GM19455 (cell line): Measurements from ENCODE around the gene CAMSAP2.

Source experiments
- ATAC-seq: cut with Tn5 transposase; IDR thresholded peaks from one replicate; pipeline ENCODE4 v1.9.1; 2021; ENCODE audit not compliant: unreplicated experiment

The CAMSAP2 gene

DNA sequence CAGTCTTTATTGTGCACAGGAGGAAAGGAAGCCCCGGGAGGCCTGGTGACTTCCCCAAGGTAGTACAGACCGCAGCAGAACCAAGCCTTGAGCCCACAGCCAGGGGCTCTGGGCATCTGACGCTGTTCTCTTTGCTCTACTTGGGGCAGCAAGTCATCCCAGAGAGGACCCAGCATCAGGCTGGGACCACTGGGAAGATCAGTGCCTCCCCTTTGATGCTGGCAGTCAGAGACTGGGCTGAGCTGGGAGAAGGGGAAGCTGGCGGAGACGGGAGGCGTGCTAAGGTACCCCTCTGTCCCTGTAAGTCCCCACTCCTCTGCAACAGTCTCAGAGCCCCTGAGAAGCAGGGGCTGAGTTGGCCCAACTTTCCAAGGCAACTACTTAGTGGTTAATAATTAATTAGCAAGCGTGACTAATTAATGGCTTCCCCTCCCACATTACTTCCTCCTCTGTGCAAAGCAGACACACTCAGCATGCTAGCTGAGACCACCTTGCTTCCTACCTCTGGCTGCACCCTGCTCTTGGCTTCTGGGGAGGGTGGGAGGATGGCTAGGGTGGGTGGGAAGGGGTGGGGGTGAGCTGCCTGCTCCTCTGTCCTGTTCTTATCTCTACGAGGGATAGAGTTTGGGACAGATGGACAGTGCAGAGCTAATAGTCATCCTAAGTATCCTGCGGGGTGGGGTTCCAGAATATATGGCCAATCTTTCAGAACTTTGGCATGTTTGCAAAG, 157.3 kb downstream of the CAMSAP2 start:
- no peak for ATAC-seq

DNA sequence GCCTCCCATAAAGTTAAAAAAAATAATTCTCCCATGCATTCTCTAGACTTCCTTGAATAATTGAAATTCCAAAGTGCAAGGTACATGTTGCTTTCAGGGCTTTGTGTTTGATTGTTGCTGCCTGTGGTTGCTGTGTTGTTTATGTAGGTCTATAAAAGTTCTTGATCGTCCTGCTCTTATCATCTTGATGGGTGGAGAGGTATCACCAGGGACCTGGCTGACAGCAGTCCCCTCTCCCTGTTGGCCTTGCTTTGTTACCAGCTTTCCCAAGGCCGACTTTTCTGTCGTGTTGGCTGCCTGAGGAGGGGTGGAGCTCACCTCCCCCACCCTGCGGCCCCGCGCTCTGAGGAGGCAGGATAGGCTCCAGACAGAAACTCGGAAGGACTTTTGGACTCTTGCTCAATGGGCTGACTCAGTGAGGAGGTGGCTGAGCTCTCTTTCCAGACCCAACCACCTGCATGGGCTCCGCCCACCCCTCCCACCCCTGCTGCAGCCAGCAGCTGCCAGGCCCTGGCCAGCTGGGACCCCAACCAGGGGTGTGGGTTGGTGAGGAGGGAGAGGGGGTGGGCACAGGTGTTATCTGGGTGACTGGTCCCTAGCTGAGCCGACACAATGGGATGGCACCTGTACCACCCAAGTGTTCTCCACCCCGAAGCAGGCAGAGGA, 158.0 kb downstream of the CAMSAP2 start:
- no peak for ATAC-seq

DNA sequence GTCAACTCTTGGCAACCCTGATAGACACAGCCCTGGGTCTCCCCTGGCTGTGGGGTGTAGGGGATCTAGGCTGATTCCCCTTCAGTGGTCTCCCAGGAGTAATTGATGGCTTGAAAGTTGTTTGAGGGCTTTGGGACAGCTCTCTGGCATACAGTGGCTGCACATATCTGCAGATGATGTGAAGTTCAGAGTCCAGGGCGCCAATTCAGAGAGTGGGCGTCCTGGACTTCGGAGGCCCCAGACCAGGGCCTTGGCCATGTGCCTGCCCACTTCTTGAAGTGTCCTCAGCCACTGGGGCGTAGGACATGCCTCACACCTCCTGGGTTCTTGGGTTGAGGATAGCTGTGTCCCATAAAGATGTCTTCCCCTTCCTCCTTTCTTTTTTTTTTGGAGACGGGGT, 158.6 kb downstream of the CAMSAP2 start:
- ATAC-seq = no peak

DNA sequence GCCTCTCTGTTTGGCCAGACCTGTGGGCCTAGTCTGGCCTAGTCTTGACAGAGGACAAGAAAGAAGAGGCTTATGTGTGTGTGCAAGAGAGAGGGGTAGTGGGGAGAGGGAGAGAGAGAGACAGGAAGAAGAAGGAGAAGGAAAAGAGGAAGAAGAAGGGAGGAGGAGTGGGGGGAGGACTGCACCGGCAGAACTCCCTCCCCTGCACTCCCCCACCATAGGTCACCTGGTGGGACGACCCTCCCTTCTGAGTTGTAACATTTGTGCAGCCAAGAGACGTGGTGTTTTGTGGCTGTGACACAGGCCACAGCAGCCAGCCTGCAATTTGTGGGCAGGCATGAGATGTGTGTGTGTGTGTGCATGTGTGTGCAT, 160.3 kb downstream of the CAMSAP2 start:
- ATAC-seq = no peak

DNA sequence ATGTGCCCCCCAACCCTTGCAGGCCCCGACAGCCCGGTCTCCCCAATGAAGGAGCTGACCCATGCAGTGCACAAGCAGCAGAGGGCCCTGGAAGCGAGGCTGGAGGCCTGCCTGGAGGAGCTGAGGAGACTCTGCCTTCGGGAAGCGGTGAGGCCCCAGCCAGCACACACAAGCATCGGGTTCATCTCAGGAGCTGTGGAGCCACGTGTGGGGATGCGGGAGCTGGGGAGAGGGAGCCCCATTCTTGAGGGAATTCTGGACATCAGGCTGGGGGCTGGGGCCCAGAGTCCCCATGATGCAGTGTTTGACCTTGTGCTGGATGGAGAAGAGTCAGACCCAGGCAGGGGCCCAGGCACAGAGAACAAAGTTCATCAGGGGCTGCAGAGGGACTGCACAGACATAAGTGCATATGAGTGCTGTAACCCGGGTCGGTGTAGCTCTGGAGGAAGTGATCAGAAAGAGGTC, 160.8 kb downstream of the CAMSAP2 start:
- ATAC-seq = no peak

DNA sequence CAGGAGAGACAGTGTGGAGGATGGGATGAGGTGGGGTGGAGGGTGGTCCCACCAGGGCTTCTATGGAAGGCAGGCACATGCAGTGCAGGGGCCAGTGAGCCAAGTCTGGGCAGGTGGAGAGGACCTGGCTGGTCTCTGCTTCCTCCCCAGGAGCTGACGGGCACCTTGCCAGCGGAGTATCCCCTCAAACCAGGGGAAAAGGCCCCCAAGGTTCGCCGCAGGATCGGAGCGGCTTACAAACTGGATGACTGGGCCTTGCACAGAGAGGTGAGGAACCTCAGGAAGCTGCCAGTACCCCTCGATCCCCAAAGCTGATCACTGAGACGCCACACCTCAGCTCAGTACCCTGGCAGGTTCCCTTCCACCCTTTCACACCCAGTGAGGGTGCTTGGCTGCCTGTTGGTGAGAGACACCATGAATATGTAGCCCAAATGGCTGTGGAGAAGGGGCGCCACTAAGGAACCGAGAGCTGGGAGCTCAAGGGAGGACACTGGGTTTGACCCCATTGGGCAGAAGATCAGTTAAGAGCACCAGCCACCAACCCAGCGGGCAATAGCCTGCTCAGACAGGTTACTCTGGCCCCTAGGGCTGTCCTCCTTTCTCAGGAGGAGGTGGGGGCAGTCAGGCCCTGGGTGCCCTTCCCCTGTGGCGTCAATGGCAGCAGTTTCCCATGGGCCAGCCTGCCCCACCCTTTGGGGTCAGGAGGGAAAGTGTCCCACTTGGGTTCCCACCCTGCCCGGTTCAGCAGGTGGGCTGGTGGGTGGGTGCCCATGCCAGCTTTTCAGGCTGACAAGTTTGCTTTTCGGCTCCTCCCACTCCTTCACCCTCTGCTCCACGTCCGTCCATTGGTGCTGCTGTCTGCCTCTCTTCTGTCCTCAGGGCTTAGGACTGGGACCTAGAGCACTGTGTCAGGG, 161.5 kb downstream of the CAMSAP2 start:
- no peak for ATAC-seq

DNA sequence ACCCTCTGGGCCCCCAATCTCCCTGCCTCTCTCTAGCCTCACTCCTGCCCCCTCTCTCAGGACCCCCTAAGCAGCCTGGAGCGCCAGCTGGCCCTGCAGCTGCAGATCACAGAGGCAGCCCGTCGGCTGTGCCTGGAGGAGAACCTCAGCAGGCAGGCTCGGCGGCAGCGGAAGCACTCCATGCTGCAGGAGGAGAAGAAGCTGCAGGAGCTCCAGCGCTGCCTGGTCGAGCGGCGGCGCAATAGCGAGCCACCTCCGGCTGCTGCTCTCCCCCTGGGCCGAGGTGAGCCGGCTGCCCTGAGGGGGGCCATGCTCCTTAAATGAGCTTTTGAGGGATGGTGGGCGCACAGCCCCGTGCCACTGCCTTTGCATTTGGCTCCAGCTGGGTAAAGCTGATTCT, 162.2 kb downstream of the CAMSAP2 start:
- ATAC-seq = no peak

DNA sequence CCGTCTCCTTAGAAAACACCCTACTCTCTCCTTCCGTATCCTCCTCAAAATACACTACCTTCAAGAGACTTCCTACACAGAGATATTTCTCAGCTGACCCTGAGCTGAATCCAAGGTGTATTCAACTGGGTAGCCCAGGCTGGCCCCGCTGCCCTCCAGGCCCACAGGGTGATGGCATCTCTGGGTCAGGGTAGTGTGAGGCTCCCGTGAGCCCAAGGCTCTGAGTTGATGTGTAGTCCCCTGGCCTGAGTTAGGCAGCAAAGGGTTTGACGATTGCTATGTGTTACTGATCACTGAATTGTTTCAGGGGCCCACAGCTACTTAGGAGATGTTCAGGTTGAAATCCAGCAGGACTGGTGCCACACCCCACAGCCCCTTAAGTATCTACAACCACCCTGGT, 162.7 kb downstream of the CAMSAP2 start:
- ATAC-seq = no peak

DNA sequence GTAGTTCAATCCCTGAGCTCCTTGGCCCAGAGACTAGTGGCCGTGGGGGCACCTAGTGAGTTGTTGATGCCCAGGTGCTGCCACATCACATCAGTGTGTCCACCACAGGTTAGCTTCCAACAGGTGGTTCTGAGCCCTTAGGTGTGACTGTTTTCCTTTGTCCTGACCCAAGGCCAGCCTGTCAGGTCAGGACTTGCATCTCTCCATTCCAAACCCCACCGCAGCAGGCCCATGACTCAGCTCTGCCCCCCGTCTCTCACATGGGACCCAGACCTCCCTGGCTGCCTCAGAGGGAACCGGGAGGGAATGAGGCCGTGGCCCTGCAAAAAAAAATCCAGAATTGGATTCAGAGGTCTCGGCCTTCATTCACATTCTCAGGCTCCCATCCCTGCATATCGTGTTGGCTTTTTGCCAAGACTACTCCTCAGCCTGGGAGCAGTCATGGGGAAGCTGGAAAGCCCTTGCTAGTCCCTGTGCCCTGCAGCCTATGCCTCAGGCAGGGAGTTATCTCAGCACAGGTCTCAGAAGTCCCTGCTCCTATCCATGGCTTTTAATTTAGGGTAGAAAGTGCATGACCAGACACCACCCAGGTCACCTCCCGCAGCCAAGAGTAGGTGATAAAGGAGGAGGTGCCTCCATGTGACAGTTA, 163.2 kb downstream of the CAMSAP2 start:
- ATAC-seq = no peak

DNA sequence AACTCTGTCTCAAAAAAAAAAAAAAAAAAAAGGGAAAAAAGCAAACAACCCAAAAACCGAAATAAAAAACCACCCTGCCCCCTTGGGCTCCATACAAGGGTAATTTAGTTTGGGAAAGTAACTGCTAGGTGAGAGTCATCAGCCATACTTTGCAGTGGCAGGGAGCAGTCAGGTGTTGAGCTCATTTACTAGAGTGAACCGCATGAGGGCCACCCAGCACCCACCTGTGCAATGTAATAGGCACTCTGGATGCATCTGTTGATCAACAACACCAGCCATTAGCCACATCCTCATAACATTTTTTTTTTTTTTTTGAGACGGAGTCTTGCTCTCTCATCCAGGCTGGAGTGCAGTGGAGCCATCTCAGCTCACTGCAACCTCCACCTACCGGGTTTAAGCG, 165.1 kb downstream of the CAMSAP2 start:
- no peak for ATAC-seq

DNA sequence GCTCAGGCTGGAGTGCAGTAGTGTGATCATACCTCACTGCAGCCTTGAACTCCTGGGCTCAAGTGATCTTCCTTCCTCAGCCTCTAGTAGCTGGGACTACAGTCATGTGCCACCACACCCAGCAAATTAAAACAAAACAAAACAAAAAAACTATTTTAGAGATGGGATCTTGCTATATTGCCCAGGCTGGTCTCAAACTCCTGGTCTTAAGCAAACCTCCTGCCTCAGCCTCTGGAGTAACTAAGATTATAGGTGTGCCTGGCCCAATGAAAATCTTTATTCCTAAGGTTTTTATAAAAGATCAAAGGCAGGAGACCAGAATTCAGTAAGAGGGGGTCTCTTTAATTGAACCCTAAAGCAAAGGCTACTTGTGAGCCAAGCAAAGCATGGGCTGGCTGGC, 166.1 kb downstream of the CAMSAP2 start:
- no peak for ATAC-seq

DNA sequence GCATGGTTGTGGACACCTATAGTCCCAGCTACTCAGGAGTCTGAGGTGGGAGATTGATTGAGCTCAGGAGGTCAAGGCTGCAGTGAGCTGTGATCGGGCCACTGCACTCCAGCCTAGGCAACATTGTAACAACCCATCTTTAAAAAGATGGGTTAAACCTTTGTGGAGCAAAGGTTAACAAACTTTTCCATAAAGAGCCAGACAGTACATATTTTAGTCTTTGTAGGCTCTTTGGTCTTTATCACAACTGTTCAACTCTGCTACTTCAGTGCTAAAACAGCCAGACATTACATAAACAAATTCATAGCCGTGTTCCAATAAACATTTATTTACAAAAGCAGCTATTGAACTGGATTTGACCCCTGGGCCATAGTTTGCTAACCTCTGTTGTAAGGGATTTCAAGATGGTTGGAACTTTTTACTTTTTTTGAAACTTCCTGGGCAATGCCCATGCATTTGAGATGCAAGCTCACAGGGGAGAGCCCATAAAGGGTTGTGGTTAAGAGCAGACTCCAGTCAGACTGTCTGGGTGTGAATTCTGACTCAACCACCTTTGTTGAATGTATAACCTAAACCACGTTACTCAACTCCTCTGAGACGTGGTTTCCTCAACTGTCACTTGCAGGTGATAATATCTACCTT, 166.8 kb downstream of the CAMSAP2 start:
- ATAC-seq = no peak

DNA sequence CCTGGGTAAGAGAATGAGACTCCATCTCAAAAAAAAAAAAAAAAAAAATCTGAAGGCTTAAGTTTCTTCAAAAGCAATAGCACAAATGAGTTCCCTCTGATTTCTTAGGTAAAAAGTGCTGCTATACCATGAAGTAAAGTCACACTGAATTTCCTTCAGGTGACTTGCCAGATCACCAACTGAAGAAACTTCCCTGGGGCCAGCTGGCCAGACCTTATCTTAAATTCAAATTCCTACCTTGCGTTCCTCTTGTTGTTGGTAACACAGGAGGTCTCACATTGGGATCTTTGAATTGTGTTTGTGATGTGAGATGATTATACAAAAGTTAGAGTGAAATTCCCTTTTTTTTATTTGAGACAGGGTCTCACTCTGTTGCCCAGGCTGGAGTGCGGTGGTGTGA, 167.8 kb downstream of the CAMSAP2 start:
- no peak for ATAC-seq

DNA sequence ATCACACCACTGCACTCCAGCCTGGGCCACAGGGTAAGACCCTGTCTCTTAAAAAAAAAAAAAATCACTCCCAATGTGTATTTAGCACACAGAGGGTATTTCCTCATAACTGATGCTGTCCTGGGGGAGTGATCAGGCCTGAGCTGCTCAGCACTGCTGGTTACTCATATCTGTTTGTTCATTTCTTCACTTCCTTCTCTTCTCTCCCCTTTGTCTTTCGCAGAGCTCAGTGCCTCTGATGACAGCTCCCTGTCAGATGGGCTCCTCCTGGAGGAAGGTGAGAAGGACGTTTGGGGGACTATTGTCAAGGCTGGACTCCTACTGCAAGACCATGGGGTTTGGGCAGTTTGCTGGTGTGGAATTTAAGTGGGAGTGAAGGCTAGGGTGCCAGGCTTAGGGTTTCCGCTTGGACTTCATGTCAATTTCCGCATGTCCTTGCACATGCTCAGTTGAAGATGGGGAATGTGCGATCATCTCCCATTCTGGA, 169.0 kb downstream of the CAMSAP2 start:
- peak; percentile 52 for ATAC-seq

DNA sequence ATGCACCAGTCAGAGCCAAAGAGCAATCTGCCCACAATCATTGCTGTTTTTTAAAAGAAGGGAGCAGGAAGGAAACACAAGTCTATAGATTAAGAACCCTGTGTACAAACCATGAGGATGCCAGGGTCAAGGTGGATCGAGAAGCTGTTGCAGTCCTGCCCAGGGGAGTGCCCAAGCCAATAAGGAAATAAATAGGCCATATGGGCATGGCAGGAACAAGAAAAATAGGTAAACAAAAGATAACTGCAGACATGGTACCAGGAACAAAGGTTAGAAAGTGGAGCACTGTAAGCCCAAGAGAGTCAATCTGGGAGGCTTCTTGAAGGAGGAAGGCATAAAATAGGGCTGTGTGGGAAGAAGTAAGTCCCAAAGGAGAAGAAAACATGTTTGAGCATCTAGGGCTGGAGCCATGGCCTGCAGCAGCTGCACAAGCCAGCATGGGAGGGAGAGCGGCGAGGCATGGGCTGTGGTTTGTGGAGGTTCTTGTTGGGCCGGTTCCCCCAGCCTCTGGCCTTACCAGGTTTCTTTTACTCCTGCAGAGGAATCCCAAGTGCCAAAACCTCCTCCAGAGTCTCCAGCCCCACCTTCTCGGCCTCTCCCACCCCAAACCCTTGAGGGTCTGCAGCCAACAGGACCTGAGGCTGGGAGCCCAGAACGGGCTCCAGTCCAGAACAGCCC, 169.6 kb downstream of the CAMSAP2 start:
- no peak for ATAC-seq

DNA sequence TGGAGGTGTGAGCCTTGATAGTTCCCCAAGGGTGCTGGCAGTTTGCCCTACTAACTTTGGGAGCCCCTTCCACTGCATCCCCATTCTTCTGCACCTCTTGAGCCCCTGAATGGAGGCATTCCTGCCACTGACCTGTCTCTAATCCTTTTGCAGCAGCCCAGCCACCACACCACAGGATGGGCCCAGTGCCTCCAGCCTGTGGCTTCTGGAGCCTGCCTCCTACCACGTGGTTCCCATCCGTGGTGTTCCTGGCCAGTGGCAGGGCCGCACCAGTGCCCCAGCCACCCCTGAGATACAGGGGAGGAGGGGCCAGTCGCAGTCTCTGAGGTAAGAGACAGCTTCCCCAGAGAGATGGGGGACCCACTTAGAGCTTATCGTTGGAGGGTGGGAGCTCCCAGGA, 170.4 kb downstream of the CAMSAP2 start:
- ATAC-seq = no peak

DNA sequence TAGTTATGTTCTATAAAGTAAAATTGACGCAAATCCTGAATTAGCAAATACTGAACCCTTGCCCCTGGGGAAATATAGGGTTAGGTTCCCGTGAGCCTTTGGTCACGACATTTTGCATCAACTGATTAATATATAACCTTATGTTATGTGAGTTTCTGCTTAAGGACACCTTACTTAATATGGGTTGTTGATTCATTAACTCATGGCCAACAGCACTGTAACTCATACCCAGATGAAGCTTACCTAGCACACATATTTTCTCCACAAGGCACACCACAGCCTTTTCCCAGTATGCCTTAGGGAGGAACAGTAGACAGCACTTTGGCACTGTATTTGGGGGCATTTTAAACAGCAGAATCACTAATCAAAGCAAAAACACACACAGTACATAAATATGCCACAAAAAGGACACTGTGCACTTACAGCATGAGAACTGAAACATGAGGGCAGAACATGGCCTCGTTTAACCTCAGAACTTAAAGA, 171.1 kb downstream of the CAMSAP2 start:
- no peak for ATAC-seq
